Stimulated activated CD4-positive, alpha-beta T cell treated with anti-CD3 and anti-CD28 coated beads, Interleukin-15, amount 100 ng/mL, for 1 hour (primary cell): Measurements from ENCODE around the gene LRPAP1.

ENCODE experiments used
- DNase-seq, 2 donors: peaks; one replicate each; pipeline ENCODE4 v3.0.0-alpha.2; 2020; ENCODE audit warnings: low read depth in 1 of 2, low spot score in 1 of 2

LRPAP1 gene

GRCh38 chr4:3486541-3487540 is 45.4 kb downstream of the LRPAP1 start:
- DNase-seq: no peak

GRCh38 chr4:3485886-3486540 is 46.2 kb downstream of the LRPAP1 start:
- DNase-seq: no peak

GRCh38 chr4:3485011-3485791 is 47.0 kb downstream of the LRPAP1 start:
- no peak for DNase-seq

GRCh38 chr4:3484057-3484973 is 47.9 kb downstream of the LRPAP1 start:
- DNase-seq: no peak

- no peak for DNase-seq
Observed at GRCh38 chr4:3483471-3483921, 48.7 kb downstream of the LRPAP1 start.

- DNase-seq: no peak
Observed at GRCh38 chr4:3482707-3483106, 49.5 kb downstream of the LRPAP1 start.

- no peak for DNase-seq
Observed at GRCh38 chr4:3481783-3482393, 50.3 kb downstream of the LRPAP1 start.

GRCh38 chr4:3481113-3481531 is 51.1 kb downstream of the LRPAP1 start:
- no peak for DNase-seq

GRCh38 chr4:3480528-3481112 is 51.6 kb downstream of the LRPAP1 start:
- DNase-seq: peak; percentile 46 to 66

GRCh38 chr4:3479358-3480101 is 52.7 kb downstream of the LRPAP1 start:
- DNase-seq: no peak

- no peak for DNase-seq
Observed at GRCh38 chr4:3478446-3479357, 53.5 kb downstream of the LRPAP1 start.

- DNase-seq: no peak
Observed at GRCh38 chr4:3477750-3478430, 54.3 kb downstream of the LRPAP1 start.

- no peak for DNase-seq
Observed at GRCh38 chr4:3476936-3477749, 55.1 kb downstream of the LRPAP1 start.

- DNase-seq: no peak
Observed at GRCh38 chr4:3476341-3476747, 55.9 kb downstream of the LRPAP1 start.

- no peak for DNase-seq
Observed at GRCh38 chr4:3475713-3476260, 56.4 kb downstream of the LRPAP1 start.
